ENCODE data around the gene FLRT2. TPM values are rescaled to one million over a fixed set of nuclear protein-coding genes. Genes with fewer than 3 reads are reported as not detected.
A peak's percentile ranks its signal among the peaks of the same experiment; 100 is the strongest.

FLRT2 gene, protein sequence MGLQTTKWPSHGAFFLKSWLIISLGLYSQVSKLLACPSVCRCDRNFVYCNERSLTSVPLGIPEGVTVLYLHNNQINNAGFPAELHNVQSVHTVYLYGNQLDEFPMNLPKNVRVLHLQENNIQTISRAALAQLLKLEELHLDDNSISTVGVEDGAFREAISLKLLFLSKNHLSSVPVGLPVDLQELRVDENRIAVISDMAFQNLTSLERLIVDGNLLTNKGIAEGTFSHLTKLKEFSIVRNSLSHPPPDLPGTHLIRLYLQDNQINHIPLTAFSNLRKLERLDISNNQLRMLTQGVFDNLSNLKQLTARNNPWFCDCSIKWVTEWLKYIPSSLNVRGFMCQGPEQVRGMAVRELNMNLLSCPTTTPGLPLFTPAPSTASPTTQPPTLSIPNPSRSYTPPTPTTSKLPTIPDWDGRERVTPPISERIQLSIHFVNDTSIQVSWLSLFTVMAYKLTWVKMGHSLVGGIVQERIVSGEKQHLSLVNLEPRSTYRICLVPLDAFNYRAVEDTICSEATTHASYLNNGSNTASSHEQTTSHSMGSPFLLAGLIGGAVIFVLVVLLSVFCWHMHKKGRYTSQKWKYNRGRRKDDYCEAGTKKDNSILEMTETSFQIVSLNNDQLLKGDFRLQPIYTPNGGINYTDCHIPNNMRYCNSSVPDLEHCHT
- 154 TPM for total RNA-seq

DNA sequence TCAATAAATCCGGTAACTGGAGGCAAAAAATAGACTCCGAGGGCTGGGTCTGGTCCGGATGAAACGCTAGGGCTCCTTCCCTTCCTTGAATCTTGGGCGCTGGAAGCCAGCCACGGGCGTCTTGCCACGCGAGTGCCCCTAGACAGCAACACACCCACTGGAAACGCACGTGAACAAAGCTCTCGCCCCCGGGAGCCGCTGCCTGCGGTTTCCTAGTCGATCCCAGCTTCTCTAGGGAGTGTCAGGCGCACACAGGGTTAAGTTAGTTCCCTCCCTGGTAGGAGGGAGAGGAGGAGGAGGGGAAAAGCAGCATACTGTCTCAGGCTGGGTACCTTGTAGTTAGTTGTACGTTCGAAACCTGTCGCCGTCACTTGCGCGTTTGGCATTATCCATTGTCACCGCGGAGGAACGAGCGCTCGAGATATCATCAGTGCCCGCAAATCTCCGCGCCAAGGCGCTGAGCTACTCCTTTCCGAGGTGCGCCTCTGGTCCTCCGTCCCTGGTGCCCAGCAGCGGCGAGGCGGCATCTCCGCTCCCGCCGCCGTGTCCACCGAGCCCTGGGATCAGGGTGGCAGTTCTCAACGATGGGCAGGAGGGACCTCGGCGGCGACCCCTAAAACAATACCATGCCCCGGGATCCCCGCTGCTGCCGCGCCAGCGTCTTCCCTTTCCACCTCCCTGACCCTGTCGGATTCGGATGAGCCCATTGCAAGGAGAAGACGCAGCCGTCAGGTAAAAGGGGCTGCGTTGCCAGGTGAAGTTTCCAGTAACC, at the start of gene FLRT2:
Gene FLRT2, plus strand, starts transcription at position 342 of the 772 bp plus-strand sequence. CDS start 91,371 bp downstream, outside the sequence.
- peak; percentile 62 for DNase-seq

DNA sequence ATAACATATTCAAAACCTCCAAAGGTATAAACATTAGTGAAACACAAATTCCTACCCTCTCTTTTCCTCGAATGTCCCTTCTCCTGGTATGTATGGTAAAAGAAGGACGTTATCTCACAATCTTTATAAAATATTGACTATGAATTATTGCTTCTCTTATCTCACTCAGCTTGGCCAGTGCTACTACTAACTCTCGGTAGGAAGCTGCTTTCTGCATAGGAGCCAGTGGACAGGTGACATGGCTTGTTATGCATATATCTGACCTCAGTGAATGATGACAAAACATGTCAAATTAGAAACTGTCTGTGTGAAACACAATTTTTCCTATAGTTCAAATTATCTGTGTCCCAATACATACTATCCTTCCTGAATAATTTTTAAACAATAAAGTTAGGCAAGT, 48.5 kb upstream of the FLRT2 start:
- DNase-seq = no peak

DNA sequence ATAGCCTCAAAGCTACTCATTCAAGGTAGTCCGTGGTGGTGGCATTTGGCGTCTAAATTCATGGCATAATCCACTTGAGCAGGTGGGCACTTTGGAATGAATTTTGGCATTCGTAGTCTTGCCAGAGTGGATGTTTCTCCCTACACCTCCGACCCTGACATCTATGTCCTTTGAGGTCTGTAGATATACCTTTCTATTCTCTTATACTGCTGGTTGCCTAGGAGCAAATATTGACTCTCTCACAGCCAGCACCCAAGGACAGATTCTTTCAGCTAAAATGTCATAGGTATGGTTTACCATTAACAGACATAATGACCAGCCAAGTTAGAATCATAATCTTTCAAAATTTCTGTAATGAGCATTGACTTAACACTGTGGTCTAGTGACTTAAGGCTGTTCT, 47.4 kb upstream of the FLRT2 start:
- no peak for DNase-seq

DNA sequence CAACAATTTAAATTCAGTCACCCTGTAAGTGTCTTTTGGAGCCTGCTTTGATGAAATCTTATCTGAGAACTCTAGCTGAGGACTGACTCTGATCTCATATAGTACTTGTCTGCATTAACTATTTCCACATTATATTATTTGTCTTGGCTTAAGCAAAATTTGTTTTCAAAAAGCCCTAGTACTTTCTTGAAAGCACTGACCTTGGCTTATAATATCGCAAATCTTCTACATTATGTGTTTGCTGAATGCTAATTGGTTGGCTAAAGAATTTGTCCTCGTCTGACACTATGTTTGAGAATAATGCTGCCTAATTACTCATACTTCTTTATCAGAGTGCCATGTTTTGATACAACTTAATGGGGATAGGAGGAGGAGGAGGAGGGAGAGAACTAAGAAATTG, 46.9 kb upstream of the FLRT2 start:
- DNase-seq = no peak

DNA sequence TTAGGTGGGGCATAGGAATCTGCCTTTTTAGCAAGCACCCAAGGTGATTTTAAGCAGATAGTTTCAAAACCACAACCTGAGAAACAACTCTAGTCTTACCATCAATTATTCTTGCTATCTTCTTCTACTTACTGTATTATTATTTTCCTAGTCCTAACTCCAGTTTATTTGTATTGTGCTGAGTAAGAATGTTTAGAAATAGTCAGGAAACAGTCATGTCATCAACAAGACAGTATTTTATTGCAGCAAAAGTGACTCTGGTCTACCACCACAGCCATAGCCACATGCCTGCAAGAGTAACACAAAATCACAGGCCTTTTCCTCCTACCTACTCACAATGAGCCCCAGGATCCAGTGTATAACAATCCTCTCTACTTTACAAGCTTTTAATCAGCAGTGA, 46.3 kb upstream of the FLRT2 start:
- no peak for DNase-seq

DNA sequence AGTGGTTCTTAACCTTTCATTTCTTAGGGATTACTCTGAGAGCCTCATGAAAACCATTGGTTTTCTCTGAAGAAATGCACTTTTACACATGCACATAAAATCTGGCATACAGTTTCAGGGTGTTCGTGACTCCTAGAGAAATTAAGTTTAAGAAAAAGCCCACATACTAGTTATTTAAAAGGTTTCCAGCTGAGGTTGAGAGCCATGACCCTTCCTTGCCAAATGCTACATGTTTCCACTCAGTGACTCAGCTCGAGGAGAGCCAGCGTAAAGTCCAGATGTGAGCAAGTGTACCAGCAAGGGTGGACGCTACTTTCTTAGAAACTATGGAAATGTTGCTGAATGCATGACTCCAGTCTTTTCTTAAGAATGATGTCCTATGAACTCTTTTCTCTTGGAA, 42.7 kb upstream of the FLRT2 start:
- no peak for DNase-seq

DNA sequence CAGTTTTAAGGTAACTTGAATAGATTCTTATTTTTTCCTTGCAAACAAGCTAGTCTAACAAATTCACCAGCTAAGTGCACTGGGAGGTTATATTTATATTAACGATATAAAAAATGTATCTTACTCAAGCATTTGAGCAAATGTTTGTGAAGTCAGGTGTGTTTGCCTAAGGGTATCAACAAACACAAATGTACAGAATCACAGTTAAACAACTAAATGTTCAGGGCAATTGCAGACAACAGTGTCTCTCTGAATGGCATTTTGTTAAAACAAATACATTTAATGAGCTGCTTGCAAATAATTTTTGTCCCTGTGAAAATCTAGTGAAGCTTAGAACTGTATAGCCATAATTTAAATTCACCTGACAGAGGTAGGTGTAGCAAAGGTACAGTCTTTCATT, 28.2 kb upstream of the FLRT2 start:
- DNase-seq = no peak

DNA sequence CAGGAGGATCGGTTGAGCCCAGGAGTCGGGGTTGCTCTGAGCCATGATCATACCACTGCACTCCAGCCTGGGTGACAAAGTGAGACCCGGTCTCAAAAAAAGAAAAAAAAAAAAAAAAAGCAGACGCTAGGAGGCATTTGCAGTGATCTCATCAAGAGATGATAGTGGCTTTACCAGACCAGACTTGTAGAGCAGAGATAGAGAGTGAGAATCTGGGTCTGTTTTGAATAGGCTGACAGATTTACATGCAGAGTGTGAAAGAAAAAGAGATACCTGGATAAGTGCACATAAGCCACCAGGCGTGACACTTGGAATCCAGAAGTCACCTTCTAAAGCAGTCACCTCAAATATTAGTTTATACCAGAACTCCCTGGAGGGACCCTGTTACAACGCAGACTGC, 21.1 kb upstream of the FLRT2 start:
- no peak for DNase-seq

DNA sequence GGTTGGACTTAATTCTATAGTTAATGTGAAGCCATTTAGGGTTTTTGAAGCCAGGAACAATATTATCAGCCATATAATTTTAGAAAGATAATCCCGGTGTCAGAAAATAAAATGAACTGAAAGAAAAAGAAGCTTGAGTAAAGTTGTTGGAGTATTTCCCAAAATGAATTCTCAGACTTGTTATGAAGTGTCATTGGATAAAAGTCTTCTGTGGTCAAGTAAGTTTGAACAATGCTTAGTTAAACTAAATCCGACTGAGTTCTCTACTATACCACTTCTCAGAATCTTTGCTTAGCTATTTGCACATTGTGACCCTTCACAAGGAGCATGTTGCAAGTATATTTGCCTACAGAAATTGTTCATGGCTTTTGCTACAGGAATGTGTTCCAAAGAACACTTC, 17.5 kb upstream of the FLRT2 start:
- DNase-seq = no peak

DNA sequence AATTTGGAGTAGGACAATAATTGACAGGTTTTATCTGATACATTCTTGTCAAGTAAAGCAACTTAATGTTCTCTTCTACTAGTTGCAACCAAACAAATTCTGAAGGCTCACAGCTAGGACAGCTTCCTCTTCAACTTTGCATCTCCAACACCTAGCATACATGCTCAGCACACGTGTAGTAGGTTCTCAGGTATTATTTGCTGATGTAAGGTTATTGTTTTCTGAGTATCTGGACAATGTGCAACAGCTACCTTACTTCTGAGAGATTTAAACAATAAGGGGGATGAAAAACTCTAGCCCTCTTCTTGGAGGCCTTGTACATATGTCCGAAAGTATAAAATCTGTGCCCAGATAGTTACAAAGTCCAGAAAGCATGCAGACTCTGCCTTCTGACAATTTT, 15.5 kb upstream of the FLRT2 start:
- DNase-seq = no peak

DNA sequence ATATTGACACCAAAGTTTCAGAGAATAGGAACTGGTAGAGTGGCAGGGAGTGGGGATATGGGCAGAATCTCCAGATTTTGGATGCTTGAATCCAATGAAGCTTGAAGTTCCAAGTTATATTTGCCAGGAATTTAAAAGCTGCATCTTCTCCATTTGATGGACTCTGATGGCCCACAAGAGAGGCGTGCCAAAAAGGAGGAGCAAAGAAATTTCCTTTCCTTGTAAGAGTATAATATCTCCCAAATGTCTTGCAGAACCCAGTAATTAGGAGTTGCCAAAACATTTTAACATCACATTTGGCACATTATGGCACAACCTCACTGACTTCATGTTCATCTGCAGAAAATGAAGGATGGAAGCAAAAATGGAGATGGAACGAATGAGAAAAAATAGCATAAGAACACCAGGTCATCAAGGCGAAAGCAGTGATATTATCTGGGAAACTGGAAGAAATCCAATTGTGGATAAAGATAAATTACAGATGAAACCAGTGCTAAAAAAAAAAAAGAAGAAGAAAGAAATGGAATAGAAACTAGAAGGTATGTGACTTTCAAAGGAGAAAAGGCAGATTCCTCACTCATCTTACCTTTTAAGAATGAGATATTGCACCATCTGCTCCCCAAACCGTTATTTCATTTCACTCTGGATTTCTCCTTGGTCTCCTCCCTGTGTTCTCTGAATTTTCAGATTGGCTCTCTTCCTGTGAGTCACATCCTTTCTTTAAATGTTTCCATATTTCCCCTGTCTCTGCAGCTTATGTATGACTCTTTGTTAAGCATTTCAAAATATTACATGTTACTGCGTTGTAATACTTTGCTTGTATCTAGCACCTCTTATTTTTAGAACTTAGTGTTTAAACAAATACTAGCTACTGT, 13.5 kb upstream of the FLRT2 start:
- DNase-seq = no peak

DNA sequence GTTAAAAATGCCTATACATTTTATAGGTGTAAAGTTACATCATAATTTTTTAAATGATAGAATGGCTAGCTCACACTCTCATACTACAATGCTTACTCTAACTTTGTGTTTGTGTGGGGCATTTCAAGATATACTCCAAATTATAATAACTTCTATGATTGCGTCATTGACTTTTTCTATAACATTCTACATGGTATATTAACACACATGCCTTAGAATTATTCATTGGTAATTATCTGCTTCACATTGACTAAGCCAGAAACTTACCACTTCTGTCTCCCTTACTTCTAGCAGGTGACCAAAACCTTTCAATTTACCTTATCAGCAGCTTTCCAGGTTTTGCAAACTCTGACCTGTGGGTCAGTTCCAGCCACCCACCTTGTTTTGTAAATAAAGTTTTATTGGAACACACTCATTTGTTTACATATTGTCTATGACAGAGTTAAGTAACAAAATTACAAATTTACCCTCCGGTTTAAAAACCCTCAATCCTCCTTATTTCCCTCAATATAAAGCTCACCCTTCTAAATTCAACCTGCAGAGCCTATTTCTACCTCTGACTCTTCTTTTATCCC, 12.7 kb upstream of the FLRT2 start:
- no peak for DNase-seq

DNA sequence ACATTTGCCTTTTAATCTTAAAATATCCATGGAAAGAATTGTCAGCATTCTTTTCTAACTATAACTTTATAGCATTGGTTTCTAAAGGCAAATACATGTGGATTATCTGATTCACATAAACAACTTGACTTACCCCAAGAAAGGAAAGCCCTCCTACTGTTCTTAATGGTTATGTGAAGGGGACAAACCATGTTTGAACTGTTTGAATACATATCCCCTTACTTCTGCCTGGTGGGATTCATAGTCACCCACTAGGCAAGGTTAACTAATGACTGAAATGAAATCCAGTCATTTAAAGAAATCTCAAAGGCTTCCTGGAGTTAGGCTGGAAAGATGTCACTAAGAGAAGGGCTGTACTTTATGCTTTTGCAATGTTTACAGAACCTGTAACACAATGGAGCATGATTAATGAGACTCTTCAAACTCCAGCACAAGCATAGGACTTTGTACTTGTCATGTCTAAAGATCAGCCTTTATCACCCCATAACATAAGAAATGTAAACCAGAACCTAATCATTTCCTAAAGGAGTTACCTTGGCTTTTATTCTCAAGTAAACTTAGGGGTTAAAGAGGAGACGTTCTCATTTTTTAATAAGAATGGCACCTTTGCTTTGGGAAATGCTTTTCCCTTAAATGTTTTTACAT, 10.2 kb upstream of the FLRT2 start:
- DNase-seq = no peak

DNA sequence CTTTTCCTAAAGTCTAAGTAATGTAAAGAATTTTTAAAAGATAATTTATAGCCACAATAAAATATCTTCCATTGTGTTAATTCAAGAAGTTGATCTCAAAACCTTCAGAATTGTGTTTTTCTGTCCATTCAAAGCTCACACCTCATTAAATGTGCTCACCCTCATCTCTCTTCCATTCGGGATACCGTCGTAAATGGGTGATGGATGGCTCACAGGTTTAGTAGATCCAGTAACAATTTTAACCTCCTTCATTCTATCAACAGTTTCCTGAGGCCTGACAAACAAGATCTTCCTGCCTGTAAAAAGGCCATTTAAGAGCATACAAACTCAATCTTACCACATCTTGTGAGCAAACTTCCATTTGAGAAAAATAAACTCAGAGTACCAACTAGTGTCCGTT, 9.4 kb upstream of the FLRT2 start:
- no peak for DNase-seq

DNA sequence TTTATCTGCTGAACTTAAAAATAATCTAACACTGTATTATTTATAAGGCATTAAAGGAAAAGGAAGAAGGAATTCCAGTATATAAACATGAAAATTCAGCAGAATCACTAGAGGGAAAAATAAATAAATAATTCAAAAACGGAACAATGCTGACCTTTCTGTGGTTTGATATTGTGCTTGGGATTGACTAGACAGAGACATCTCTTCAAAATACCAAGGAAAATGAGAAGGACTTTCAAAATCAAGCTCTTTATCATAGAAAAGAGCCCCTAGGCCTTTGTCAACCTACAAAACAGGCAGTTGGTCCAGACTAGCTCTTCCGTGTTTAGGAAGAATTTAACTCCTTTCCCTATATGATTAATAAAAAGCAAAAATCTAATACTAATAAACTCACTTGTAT, 6.3 kb upstream of the FLRT2 start:
- no peak for DNase-seq

DNA sequence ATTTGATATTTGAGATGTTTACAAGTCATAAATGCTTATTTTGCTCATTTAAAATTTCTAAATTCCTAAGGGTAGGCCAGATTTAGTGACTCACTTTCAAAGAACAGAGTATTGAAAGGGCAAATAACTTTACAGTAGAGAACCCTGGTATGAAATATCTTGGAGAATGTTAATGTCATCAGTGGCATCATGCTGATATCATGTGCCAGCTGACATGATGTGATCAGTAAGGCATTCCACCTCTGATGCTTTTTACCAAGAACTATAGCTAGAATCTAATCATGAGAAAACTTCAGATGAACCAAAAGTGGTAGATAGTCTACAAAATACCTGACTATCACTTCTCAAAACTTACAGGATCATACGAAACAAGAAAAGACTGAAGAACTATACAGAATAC, 2.9 kb upstream of the FLRT2 start:
- DNase-seq = no peak

DNA sequence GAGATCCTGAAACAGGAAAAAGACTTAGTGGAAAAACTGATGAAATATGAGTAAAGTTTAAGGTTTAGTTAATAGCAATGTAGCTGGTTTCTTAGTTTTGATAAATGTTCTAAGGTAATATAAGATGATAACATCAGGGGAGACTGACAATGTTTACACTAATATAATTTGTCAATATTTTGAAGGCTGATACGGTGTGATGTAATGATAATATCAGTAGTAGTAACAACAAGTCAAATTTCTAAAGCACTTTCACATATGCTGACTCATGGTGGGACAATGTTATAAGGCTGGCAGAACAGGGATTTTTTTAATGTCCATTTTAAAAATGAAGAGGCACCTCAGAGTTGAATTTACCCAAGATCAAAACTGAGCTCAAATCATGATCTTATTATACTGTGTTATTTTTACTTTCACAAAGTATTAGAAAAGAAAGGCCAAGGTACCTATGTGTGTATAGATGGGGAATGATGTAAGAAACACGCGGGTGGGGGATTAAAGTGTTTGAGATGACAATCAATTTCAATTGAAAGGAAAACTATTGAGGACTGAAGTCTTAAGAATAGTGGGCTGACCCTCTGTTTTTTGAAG, 2.4 kb upstream of the FLRT2 start:
- no peak for DNase-seq

DNA sequence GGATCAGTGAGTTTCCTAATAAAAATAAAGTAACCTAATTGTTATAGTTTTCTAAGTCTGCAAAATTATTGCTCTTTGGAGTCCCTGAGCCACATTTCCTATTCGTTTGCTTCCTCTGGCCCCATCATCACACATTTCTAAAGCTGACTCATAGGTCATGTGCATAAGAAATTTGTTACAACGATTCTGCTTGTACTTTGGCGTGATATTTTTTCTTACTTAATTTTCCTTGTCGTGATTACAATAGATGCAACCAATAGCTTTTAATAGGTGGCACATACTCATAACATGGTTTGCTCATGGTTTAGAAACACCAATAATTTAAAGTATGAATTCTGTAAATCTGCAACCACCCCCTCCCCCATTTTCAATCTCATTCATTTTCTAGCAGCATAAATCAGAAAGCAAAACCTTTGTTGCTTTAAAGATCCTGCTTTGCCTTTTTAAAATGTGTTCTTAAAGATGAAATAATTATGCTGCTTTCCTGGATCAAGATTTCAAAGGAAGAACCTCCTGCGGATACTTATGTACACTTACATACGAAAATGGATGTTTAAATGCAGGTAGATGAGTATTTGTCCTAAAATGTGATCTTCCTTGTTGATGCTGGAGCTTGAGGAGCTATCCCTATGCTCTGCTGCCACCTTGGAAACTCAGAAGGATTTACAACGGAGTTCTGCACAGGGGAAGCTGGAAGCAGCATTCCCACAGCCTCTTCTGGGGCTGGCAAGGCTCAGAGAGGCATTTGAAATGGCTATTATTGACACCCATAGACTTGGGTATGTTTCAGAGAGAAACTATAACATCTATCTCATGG, 1.7 kb upstream of the FLRT2 start:
- DNase-seq = peak; percentile 44

DNA sequence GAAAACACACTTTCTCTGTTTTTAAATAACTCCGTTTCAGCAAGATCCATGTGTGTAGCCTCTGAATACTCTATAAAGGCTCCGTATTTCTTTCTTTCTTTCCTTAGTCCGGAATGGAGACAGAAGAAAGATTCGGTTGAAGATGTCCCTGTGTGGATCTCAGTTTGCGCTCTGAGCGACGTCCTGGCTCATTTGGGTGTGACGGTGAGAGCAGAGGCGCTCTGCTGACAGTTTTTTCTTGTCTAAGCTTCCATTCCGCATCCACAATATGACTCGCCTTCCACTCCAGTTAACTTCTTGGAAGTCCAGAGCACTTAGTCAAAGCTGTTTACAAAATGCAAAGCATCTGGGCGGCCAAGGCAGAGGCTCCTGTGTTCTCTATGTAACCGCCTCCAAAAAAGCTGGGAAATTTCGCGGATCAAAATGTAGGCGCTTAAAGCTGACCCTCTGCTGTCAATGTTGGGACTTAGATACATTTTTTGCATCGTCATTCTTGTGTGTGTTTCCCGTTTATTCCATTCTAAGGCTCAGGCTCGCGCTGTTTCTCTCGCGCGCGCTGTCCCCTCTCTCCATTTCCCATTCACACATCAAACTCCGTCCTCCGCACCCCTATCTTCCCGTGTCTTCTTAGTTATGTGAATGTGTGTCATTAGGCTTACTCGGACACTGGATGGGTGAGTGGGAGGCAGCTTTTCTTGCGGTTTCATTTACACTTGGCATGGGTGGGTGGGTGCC, 880 bp upstream of the FLRT2 start:
- no peak for DNase-seq

Measured in occipital lobe (tissue), 2 donors.